Measurements from ENCODE around the gene GPI. TPM values are rescaled to one million over a fixed set of nuclear protein-coding genes. Genes with fewer than 3 reads are reported as not detected.

The GPI gene
- total RNA-seq, result 100 to 1,000 TPM in 3 of 4 donors, 10 to 100 TPM in 1; 88.1 to 324 (median 150) TPM

- no peak for TF ChIP-seq CTCF (IDR thresholded peaks at IDR 0.05; ENCODE audit: low read depth)
Measured at GRCh38 chr19:34364830-34365462, at the start of gene GPI. Gene GPI (plus strand): TSS chr19:34365196. CDS start chr19:34365267, 71 bp downstream.

GRCh38 chr19:34316247-34316646, 48.7 kb upstream of the GPI start:
- no peak for TF ChIP-seq CTCF (IDR thresholded peaks at IDR 0.05; ENCODE audit: low read depth)

- TF ChIP-seq CTCF (IDR thresholded peaks at IDR 0.05; ENCODE audit: low read depth), result no peak
Measured at GRCh38 chr19:34316741-34317301, 48.2 kb upstream of the GPI start.

- TF ChIP-seq CTCF (IDR thresholded peaks at IDR 0.05; ENCODE audit: low read depth), result no peak
Measured at GRCh38 chr19:34317311-34317927, 47.6 kb upstream of the GPI start.

- TF ChIP-seq CTCF (IDR thresholded peaks at IDR 0.05; ENCODE audit: low read depth), result no peak
Measured at GRCh38 chr19:34319230-34319585, 45.8 kb upstream of the GPI start.

- TF ChIP-seq CTCF (IDR thresholded peaks at IDR 0.05; ENCODE audit: low read depth), result no peak
Measured at GRCh38 chr19:34319785-34320184, 45.2 kb upstream of the GPI start.

GRCh38 chr19:34320277-34320676, 44.7 kb upstream of the GPI start:
- TF ChIP-seq CTCF (IDR thresholded peaks at IDR 0.05; ENCODE audit: low read depth), result no peak
